SK-N-MC (cell line): ENCODE data around the gene AARS2.

Experiments
- EZH2 ChIP-seq: fragments of 200-600 bp; sonication (generic); IDR thresholded peaks from one replicate; pipeline ENCODE4 v1.6.1; 2017; ENCODE audit warnings: antibody characterized with exemption
- FOXP2 ChIP-seq: optimal IDR thresholded peaks from 2 replicates; pipeline ENCODE3; 2011; ENCODE audit warnings: mild to moderate bottlenecking, moderate library complexity; ENCODE audit not compliant: insufficient read depth; ENCODE audit errors: extremely low read length, control extremely low read depth
- POLR2AphosphoS5 ChIP-seq: IDR thresholded peaks from 2 replicates; pipeline ENCODE4 v1.6.1; 2012; ENCODE audit warnings: mild to moderate bottlenecking, low read depth, low read length, borderline replicate concordance

DNA sequence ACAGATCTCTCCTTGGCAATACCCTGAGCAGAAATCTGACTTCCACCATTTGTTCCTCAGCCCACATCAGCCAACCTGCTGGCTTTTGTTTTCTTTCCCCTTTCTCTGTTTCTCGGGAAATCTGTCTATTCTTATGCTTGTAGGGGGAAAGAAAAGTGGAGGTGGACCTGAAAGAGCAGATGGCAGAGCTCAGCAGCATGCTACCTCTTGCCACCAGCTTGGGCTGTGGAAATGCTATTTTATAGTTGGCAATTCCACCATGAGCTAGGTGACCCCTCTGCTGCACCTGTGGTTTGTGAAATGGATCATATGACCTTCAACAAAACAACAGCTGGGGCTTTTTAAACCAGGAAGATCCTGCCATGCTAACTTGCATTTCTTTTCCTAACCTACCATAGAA is 22.5 kb upstream of the AARS2 start:
- TF ChIP-seq POLR2AphosphoS5 (no peak), EZH2 (no peak), FOXP2 (no peak)
